Measurements from ENCODE around the gene PITPNM2.

The PITPNM2 gene

GRCh38 chr12:123160801-123161487 lies 10.1 kb upstream of the PITPNM2 start:
- no peak for ATAC-seq

GRCh38 chr12:123153906-123154305 lies 3.0 kb upstream of the PITPNM2 start:
- no peak for ATAC-seq
- TF ChIP-seq CREB5 (CRISPR knock-in tag; IDR thresholded peaks at IDR 0.05; ENCODE audit: low read depth) (no peak), ZNF565 (CRISPR knock-in tag; conservative IDR thresholded peaks at IDR 0.05; ENCODE audit: low read depth) (no peak), GLIS3 (CRISPR knock-in tag; IDR thresholded peaks at IDR 0.05) (no peak), ISL1 (CRISPR knock-in tag; IDR thresholded peaks at IDR 0.05) (no peak), OSR1 (CRISPR knock-in tag; IDR thresholded peaks at IDR 0.05) (no peak), RARB (CRISPR knock-in tag; IDR thresholded peaks at IDR 0.05) (no peak), ZFP3 (CRISPR knock-in tag; IDR thresholded peaks at IDR 0.05) (no peak), CSDC2 (CRISPR knock-in tag; IDR thresholded peaks at IDR 0.05) (no peak), BACH2 (CRISPR knock-in tag; IDR thresholded peaks at IDR 0.05; ENCODE audit: borderline replicate concordance) (no peak), ZC3H10 (CRISPR knock-in tag; IDR thresholded peaks at IDR 0.05) (no peak), ZNF70 (CRISPR knock-in tag; IDR thresholded peaks at IDR 0.05) (no peak), ARNTL (CRISPR knock-in tag; IDR thresholded peaks at IDR 0.05; ENCODE audit: borderline replicate concordance, low read depth) (no peak), TOX (CRISPR knock-in tag; IDR thresholded peaks at IDR 0.05; ENCODE audit: borderline replicate concordance) (no peak), ZFP30 (CRISPR knock-in tag; IDR thresholded peaks at IDR 0.05) (no peak)
- TF ChIP-seq, protein P1, sequence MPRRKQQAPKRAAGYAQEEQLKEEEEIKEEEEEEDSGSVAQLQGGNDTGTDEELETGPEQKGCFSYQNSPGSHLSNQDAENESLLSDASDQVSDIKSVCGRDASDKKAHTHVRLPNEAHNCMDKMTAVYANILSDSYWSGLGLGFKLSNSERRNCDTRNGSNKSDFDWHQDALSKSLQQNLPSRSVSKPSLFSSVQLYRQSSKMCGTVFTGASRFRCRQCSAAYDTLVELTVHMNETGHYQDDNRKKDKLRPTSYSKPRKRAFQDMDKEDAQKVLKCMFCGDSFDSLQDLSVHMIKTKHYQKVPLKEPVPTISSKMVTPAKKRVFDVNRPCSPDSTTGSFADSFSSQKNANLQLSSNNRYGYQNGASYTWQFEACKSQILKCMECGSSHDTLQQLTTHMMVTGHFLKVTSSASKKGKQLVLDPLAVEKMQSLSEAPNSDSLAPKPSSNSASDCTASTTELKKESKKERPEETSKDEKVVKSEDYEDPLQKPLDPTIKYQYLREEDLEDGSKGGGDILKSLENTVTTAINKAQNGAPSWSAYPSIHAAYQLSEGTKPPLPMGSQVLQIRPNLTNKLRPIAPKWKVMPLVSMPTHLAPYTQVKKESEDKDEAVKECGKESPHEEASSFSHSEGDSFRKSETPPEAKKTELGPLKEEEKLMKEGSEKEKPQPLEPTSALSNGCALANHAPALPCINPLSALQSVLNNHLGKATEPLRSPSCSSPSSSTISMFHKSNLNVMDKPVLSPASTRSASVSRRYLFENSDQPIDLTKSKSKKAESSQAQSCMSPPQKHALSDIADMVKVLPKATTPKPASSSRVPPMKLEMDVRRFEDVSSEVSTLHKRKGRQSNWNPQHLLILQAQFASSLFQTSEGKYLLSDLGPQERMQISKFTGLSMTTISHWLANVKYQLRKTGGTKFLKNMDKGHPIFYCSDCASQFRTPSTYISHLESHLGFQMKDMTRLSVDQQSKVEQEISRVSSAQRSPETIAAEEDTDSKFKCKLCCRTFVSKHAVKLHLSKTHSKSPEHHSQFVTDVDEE (CRISPR knock-in tag; IDR thresholded peaks at IDR 0.05): no peak
- TF ChIP-seq, protein P2, sequence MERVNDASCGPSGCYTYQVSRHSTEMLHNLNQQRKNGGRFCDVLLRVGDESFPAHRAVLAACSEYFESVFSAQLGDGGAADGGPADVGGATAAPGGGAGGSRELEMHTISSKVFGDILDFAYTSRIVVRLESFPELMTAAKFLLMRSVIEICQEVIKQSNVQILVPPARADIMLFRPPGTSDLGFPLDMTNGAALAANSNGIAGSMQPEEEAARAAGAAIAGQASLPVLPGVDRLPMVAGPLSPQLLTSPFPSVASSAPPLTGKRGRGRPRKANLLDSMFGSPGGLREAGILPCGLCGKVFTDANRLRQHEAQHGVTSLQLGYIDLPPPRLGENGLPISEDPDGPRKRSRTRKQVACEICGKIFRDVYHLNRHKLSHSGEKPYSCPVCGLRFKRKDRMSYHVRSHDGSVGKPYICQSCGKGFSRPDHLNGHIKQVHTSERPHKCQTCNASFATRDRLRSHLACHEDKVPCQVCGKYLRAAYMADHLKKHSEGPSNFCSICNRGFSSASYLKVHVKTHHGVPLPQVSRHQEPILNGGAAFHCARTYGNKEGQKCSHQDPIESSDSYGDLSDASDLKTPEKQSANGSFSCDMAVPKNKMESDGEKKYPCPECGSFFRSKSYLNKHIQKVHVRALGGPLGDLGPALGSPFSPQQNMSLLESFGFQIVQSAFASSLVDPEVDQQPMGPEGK (CRISPR knock-in tag; IDR thresholded peaks at IDR 0.05; ENCODE audit: borderline replicate concordance): no peak

More at GRCh38 chr12:123160801-123161487, 10.1 kb upstream of the PITPNM2 start:
- TF ChIP-seq ZNF70 (CRISPR knock-in tag; IDR thresholded peaks at IDR 0.05) (no peak), ZC3H10 (CRISPR knock-in tag; IDR thresholded peaks at IDR 0.05) (no peak), ARNTL (CRISPR knock-in tag; IDR thresholded peaks at IDR 0.05; ENCODE audit: borderline replicate concordance, low read depth) (no peak)
- TF ChIP-seq, protein P1 (CRISPR knock-in tag; IDR thresholded peaks at IDR 0.05): no peak

- no peak for ATAC-seq
- TF ChIP-seq ESRRG (CRISPR knock-in tag; IDR thresholded peaks at IDR 0.05): no peak
- TF ChIP-seq, protein P2 (CRISPR knock-in tag; IDR thresholded peaks at IDR 0.05; ENCODE audit: borderline replicate concordance): no peak
- TF ChIP-seq, protein P1 (CRISPR knock-in tag; IDR thresholded peaks at IDR 0.05): no peak
- no peak for TF ChIP-seq CREB5 (CRISPR knock-in tag; IDR thresholded peaks at IDR 0.05; ENCODE audit: low read depth)
- no peak for TF ChIP-seq ZNF565 (CRISPR knock-in tag; conservative IDR thresholded peaks at IDR 0.05; ENCODE audit: low read depth)
- no peak for TF ChIP-seq BACH2 (CRISPR knock-in tag; IDR thresholded peaks at IDR 0.05; ENCODE audit: borderline replicate concordance)
- no peak for TF ChIP-seq ISL1 (CRISPR knock-in tag; IDR thresholded peaks at IDR 0.05)
Observed at GRCh38 chr12:123152833-123153232, 1.9 kb upstream of the PITPNM2 start.
